LNCaP clone FGC (cell line): ENCODE measurements around the gene SVOP.
A peak's percentile ranks its signal among the peaks of the same experiment; 100 is the strongest.
"Not testable (repeated sequence)": the region's sequence is repeated elsewhere in the genome, so short reads cannot be mapped to it uniquely, and the experiment has no call there.

Experiments
- DNase-seq: peaks from one replicate; pipeline ENCODE4 v3.0.0-alpha.2; 2011; ENCODE audit warnings: low read depth
- H3K4me3 ChIP-seq: 2 replicates; pipeline ENCODE4 v1.5.1; 2011; ENCODE audit warnings: mild to moderate bottlenecking, low read depth, low read length, control low read depth
- CTCF ChIP-seq: IDR thresholded peaks from 2 replicates; pipeline ENCODE4 v1.5.1; 2012; ENCODE audit warnings: mild to moderate bottlenecking; ENCODE audit not compliant: control insufficient read depth, insufficient read depth; ENCODE audit errors: extremely low read depth

The SVOP gene

GRCh38 chr12:109057376-109057775 lies 36.5 kb upstream of the SVOP start:
- no peak overlapping the region for H3K4me3 ChIP-seq
- no peak for DNase-seq
- TF ChIP-seq CTCF = no peak

GRCh38 chr12:109056891-109057290 lies 36.0 kb upstream of the SVOP start:
- DNase-seq = no peak
- no peak for TF ChIP-seq CTCF
- no peak overlapping the region for H3K4me3 ChIP-seq

- no peak for DNase-seq
- no peak overlapping the region for H3K4me3 ChIP-seq
- TF ChIP-seq CTCF = no peak
These were observed 33.7 kb upstream of the SVOP start for GRCh38 chr12:109054520-109054919.

- not testable (repeated sequence) for DNase-seq, H3K4me3 ChIP-seq
These were observed 33.3 kb upstream of the SVOP start for GRCh38 chr12:109054124-109054513.

- DNase-seq = no peak
- H3K4me3 ChIP-seq = peak overlapping the region; percentile 89
- TF ChIP-seq CTCF = no peak
These were observed 32.7 kb upstream of the SVOP start for GRCh38 chr12:109053382-109054123.

- TF ChIP-seq CTCF = no peak
- peak within 1 kb of the TSS; percentile 89 for H3K4me3 ChIP-seq
- DNase-seq = peak; percentile 65
These were observed 31.8 kb upstream of the SVOP start, which contains the start of gene USP30 for GRCh38 chr12:109052414-109053323. USP30 (plus strand) TSS chr12:109052576; CDS start chr12:109052679, 103 bp downstream.

- no peak for DNase-seq
- peak overlapping the region; percentile 89 for H3K4me3 ChIP-seq
- TF ChIP-seq CTCF = no peak
These were observed 31.2 kb upstream of the SVOP start for GRCh38 chr12:109052097-109052413.

GRCh38 chr12:109049794-109050193 lies 28.9 kb upstream of the SVOP start:
- not testable (repeated sequence) for DNase-seq, H3K4me3 ChIP-seq

- H3K4me3 ChIP-seq, DNase-seq: not testable (repeated sequence)
These were observed 27.8 kb upstream of the SVOP start for GRCh38 chr12:109048706-109049105.
